GM21526 (cell line): Measurements from ENCODE around the gene SYDE2.

Experiments used
- ATAC-seq: cut with Tn5 transposase; IDR thresholded peaks from one replicate; pipeline ENCODE4 v1.9.1; 2021; ENCODE audit warnings: moderate library complexity; ENCODE audit not compliant: unreplicated experiment, low FRiP score

The SYDE2 gene

GRCh38 chr1:85133565-85134159, 67.2 kb downstream of the SYDE2 start:
- ATAC-seq, result no peak

- no peak for ATAC-seq
These were observed 68.6 kb downstream of the SYDE2 start for GRCh38 chr1:85132078-85132720.

- no peak for ATAC-seq
These were observed 72.5 kb downstream of the SYDE2 start for GRCh38 chr1:85128316-85128715.

GRCh38 chr1:85125891-85126290, 74.9 kb downstream of the SYDE2 start:
- no peak for ATAC-seq

- no peak for ATAC-seq
These were observed 76.7 kb downstream of the SYDE2 start for GRCh38 chr1:85124091-85124490.

- no peak for ATAC-seq
These were observed 78.6 kb downstream of the SYDE2 start for GRCh38 chr1:85122169-85122568.

- ATAC-seq, result no peak
These were observed 79.1 kb downstream of the SYDE2 start for GRCh38 chr1:85121744-85122143.

- ATAC-seq, result no peak
These were observed 82.1 kb downstream of the SYDE2 start for GRCh38 chr1:85118751-85119150.

- no peak for ATAC-seq
These were observed 84.0 kb downstream of the SYDE2 start for GRCh38 chr1:85116856-85117255.

- no peak for ATAC-seq
These were observed 84.9 kb downstream of the SYDE2 start for GRCh38 chr1:85115933-85116332.

GRCh38 chr1:85111695-85112094, 89.1 kb downstream of the SYDE2 start:
- no peak for ATAC-seq

- ATAC-seq, result peak; percentile 75
These were observed 91.3 kb downstream of the SYDE2 start for GRCh38 chr1:85109475-85109874.
